ENCODE data around the gene IFITM2.

- no peak for TF ChIP-seq CTCF (IDR thresholded peaks at IDR 0.05)
- no peak for TF ChIP-seq POLR2A (IDR thresholded peaks at IDR 0.05)
Observed at GRCh38 chr11:298406-299065, 9.1 kb upstream of the IFITM2 start.
